Breast epithelium (tissue), 4 donors: ENCODE measurements around the gene ZNF830. TPM values are rescaled to one million over a fixed set of nuclear protein-coding genes. Genes with fewer than 3 reads are reported as not detected.

Source experiments
- DNase-seq, 2 donors: peaks; one replicate each; pipeline ENCODE4 v3.0.0-alpha.2; 2019; ENCODE audit warnings: low spot score in 2 of 2
- H3K27ac ChIP-seq, 2 donors: fragments of 200-600 bp; sonication (generic) in 1 of 2; one replicate each; pipeline ENCODE4 v1.5.1; 2016 to 2019; ENCODE audit warnings: mild to moderate bottlenecking in 1 of 2
- H3K27me3 ChIP-seq, 2 donors: fragments of 200-600 bp; sonication (generic) in 1 of 2; one replicate each; pipeline versions ENCODE4 v1.5.1 to v1.6.0; 2017 to 2019; ENCODE audit warnings: control low read depth in 1 of 2, mild to moderate bottlenecking in 1 of 2
- H3K36me3 ChIP-seq: fragments of 200-600 bp; one replicate; pipeline ENCODE4 v1.5.1; 2019
- H3K4me1 ChIP-seq, 2 donors: fragments of 200-600 bp; sonication (generic); one replicate each; pipeline ENCODE4 v1.5.1; 2016 to 2019; ENCODE audit warnings: control low read depth in 1 of 2
- H3K4me3 ChIP-seq, 3 donors: fragments of 200-600 bp; sonication (generic); 1 replicate in 2 of 3; 2 replicates in 1 of 3; pipeline ENCODE4 v1.5.1; 2016 to 2019; ENCODE audit warnings: mild to moderate bottlenecking in 3 of 3, moderate library complexity in 2 of 3
- H3K9me3 ChIP-seq, 2 donors: fragments of 200-600 bp; sonication (generic) in 1 of 2; one replicate each; pipeline ENCODE4 v1.5.1; 2016 to 2019; ENCODE audit warnings: control low read depth in 1 of 2
- CTCF ChIP-seq, 3 donors: fragments of 450-650 bp; IDR thresholded peaks; one replicate each; pipeline ENCODE4 v1.5.1; 2016 to 2017; ENCODE audit warnings: antibody characterized with exemption in 3 of 3, mild to moderate bottlenecking in 3 of 3, moderate library complexity in 3 of 3
- POLR2A ChIP-seq: fragments of 450-650 bp; IDR thresholded peaks from one replicate; pipeline ENCODE4 v1.6.1; 2016; ENCODE audit warnings: antibody characterized with exemption, mild to moderate bottlenecking, moderate library complexity
- POLR2AphosphoS5 ChIP-seq, 3 donors: sonication (generic); formaldehyde crosslinking; IDR thresholded peaks; one replicate each; pipeline ENCODE4 v1.6.1; 2017; ENCODE audit warnings: antibody characterized with exemption in 3 of 3
- intact Hi-C: fragments of 100-400 bp; cut with DNase I; formaldehyde crosslinking; loops from one replicate; pipeline ENCODE4 v1.15.1; 2023; ENCODE audit warnings: low total_unique reads
- total RNA-seq, 3 donors: library from RNA; depleted of rRNA; stranded (reverse); fragments of >200 nt; gene quantifications; one replicate each; pipeline ENCODE4 v1.1.0, GENCODE V29; 2016

The ZNF830 gene
- total RNA-seq, 3 donors from 2014 or later: 11.4 to 17.6 (median 15.1) TPM

GRCh38 chr17:34980681-34981537, 19.6 kb downstream of the ZNF830 start:
- H3K9me3 ChIP-seq: no peaks in the 10 kb centered on the region
- no peaks in the 10 kb centered on the region for H3K27me3 ChIP-seq
- TF ChIP-seq POLR2A: no peak
- TF ChIP-seq POLR2AphosphoS5 (IDR thresholded peaks at IDR 0.05): peak; percentile 18 to 50 (median 48)
- TF ChIP-seq CTCF (IDR thresholded peaks at IDR 0.05): peak in 2 of 3 donors; percentile 37 to 60
- DNase-seq: peak; percentile 67 to 76
- peak overlapping the region; percentile 76 to 89 (median 81) for H3K4me3 ChIP-seq
- intact Hi-C loops: no loop called here
- H3K36me3 ChIP-seq: no peaks in the 10 kb centered on the region
- peak overlapping the region; percentile 96 to 99 for H3K27ac ChIP-seq
- no peaks in the 10 kb centered on the region for H3K4me1 ChIP-seq

DNA sequence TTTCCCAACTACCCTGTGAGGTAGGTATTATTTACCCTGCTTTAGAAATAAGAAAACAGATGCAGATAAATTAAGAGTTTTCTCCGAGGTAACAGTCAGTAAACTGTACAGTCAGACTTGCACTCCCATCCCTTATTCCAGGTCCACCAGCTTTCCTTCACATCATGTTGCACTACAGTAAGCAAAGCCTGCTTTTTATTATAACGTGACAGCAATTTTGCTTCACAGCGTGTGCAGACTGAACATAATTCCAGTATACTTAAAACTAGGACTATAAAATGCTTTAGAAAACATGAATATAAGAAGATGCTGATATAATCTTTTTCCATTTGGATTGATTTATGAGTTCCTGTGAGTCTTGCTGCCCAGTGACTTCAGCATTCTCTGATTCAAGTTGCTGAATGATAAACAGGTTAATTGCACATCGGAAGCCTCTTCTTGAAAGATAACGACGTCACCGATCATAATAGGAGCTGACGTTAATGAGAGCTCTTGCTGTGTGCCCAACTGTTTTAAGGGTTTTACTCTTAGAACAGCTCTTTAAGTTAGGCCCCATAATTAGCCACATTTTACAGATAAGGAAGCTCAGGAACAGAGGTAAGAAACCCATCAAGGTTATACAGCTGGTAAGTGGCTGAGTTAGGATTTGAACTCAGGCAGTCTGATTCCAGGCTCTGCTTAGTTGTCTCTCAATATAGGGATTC, 20.4 kb downstream of the ZNF830 start:
- intact Hi-C loops: no loop called here
- Histone ChIP-seq H3K4me3 (peak overlapping the region; percentile 76 to 89 (median 81)), H3K9me3 (no peaks in the 10 kb centered on the region), H3K27ac (peak overlapping the region; percentile 96 to 99), H3K4me1 (no peaks in the 10 kb centered on the region), H3K36me3 (no peaks in the 10 kb centered on the region), H3K27me3 (no peaks in the 10 kb centered on the region)
- TF ChIP-seq POLR2A (no peak), CTCF (IDR thresholded peaks at IDR 0.05) (no peak), POLR2AphosphoS5 (IDR thresholded peaks at IDR 0.05) (no peak)
- DNase-seq: no peak

- Histone ChIP-seq H3K36me3 (no peaks in the 10 kb centered on the region), H3K4me1 (no peaks in the 10 kb centered on the region), H3K27me3 (no peaks in the 10 kb centered on the region), H3K4me3 (no peak overlapping the region), H3K27ac (no peak overlapping the region), H3K9me3 (no peaks in the 10 kb centered on the region)
- no peak for DNase-seq
- TF ChIP-seq POLR2A (no peak), CTCF (IDR thresholded peaks at IDR 0.05) (no peak), POLR2AphosphoS5 (IDR thresholded peaks at IDR 0.05) (no peak)
- intact Hi-C loops: no loop called here
Observed at GRCh38 chr17:34987232-34987631, 25.9 kb downstream of the ZNF830 start.

DNA sequence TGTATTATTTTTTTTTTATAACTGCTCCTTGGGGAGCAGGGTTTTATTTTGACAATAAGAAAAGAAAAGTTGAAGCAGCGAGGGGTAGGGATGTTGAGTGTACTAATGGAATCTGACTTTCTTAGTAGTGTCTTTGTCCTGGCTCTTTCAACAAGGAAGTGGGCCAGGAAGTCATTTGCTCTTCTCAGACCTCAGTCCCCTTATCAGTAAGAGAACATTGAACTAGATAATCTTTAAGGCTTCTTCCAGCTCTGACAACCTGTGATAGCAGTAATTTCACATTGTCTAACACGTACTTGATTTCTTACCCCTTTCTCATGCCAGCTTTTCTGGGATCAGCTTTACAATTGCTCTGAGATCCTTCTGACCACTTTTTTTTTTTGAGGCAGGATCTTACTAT, 27.3 kb downstream of the ZNF830 start:
- no peak overlapping the region for H3K4me3 ChIP-seq
- no peaks in the 10 kb centered on the region for H3K27me3 ChIP-seq
- intact Hi-C loops: no loop called here
- no peaks in the 10 kb centered on the region for H3K9me3 ChIP-seq
- H3K4me1 ChIP-seq: no peaks in the 10 kb centered on the region
- no peak for DNase-seq
- H3K27ac ChIP-seq: no peak overlapping the region
- TF ChIP-seq CTCF (IDR thresholded peaks at IDR 0.05): no peak
- no peak for TF ChIP-seq POLR2A
- no peak for TF ChIP-seq POLR2AphosphoS5 (IDR thresholded peaks at IDR 0.05)
- no peaks in the 10 kb centered on the region for H3K36me3 ChIP-seq

DNA sequence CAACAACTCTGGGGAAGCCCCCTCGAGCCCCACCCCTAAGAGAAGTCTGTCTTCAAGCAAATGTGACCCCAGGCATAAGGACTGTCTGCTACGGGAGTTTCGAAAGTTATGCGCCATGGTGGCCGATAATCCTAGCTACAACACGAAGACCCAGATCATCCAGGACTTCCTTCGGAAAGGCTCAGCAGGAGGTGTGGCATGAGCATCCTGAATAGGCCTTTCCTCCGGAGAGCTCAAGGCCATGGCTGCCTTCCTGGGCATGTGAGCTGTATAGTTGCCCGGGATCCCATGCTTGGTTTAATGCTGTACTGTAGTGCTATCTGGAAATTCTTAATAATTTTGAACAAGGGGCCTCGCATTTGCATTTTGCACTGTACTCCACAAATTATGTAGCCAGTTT, 28.1 kb downstream of the ZNF830 start:
- intact Hi-C loops: no loop called here
- TF ChIP-seq POLR2A (no peak), POLR2AphosphoS5 (IDR thresholded peaks at IDR 0.05) (no peak), CTCF (IDR thresholded peaks at IDR 0.05) (no peak)
- H3K4me3 ChIP-seq: no peak overlapping the region
- no peaks in the 10 kb centered on the region for H3K4me1 ChIP-seq
- no peaks in the 10 kb centered on the region for H3K9me3 ChIP-seq
- no peak for DNase-seq
- no peaks in the 10 kb centered on the region for H3K27me3 ChIP-seq
- H3K36me3 ChIP-seq: no peaks in the 10 kb centered on the region
- no peak overlapping the region for H3K27ac ChIP-seq
